Body of pancreas (tissue), 4 donors: Measurements from ENCODE around the gene SNRNP27.

Experiments
- POLR2A ChIP-seq, 3 donors: fragments of 450-650 bp; IDR thresholded peaks; one replicate each; pipeline ENCODE4 v1.6.1; 2016; ENCODE audit warnings: antibody characterized with exemption in 3 of 3, mild to moderate bottlenecking in 2 of 3
- TF ChIP-seq, protein P1 (sequence below), 7 experiments: fragments of 450-650 bp in 4 of 7; fragments of 200-600 bp in 3 of 7; sonication (generic) in 3 of 7; IDR thresholded peaks; one replicate each; pipeline ENCODE4 v1.5.1; 2016 to 2019; ENCODE audit warnings: antibody characterized with exemption in 7 of 7

DNA sequence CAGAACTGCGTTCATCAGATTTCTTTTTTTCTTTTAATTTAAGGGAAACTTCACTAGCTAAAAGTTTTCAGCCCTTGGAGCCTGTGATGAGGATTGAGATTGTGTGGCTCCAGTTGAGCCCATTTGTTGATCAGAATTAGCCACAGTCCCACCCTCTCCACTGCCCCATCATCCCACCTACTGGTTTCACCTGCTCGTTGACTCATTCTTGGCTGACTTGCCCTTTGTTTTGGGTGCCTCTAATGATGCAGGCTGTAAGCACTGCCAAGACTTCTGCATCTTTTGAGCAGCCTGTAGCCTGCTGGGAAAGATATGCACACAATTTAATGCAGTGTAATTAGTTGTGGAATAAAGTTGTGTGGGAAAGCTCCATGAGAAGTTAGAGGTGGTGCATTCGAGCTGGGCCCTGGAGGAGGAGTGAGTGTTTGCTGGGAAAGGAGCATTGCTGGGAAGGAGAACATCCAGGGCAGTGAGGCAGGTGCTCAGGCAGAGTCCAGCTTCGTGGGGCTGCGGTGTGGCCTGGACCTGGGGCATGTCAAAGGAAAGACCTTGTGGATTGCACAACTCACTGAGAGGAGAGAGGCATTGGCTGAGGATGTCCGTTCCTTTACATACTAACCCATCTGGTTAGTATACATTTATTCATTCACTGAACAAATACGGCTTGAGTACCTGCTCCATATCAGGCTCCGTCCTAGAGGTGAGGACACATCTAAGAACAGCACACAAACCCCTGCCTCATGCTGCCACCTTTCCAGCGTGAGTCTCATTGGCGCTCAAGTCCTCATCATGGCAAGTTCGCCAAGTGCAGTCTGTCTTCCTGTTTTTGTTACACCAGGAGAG lies 49.5 kb downstream of the SNRNP27 start:
- TF ChIP-seq POLR2A (IDR thresholded peaks at IDR 0.05) = no peak
- TF ChIP-seq, protein P1, sequence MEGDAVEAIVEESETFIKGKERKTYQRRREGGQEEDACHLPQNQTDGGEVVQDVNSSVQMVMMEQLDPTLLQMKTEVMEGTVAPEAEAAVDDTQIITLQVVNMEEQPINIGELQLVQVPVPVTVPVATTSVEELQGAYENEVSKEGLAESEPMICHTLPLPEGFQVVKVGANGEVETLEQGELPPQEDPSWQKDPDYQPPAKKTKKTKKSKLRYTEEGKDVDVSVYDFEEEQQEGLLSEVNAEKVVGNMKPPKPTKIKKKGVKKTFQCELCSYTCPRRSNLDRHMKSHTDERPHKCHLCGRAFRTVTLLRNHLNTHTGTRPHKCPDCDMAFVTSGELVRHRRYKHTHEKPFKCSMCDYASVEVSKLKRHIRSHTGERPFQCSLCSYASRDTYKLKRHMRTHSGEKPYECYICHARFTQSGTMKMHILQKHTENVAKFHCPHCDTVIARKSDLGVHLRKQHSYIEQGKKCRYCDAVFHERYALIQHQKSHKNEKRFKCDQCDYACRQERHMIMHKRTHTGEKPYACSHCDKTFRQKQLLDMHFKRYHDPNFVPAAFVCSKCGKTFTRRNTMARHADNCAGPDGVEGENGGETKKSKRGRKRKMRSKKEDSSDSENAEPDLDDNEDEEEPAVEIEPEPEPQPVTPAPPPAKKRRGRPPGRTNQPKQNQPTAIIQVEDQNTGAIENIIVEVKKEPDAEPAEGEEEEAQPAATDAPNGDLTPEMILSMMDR (IDR thresholded peaks at IDR 0.05) = no peak
